ENCODE data around the gene NPDC1.
"Not testable (repeated sequence)": the region's sequence is repeated elsewhere in the genome, so short reads cannot be mapped to it uniquely, and the experiment has no call there.

Gene NPDC1

DNA sequence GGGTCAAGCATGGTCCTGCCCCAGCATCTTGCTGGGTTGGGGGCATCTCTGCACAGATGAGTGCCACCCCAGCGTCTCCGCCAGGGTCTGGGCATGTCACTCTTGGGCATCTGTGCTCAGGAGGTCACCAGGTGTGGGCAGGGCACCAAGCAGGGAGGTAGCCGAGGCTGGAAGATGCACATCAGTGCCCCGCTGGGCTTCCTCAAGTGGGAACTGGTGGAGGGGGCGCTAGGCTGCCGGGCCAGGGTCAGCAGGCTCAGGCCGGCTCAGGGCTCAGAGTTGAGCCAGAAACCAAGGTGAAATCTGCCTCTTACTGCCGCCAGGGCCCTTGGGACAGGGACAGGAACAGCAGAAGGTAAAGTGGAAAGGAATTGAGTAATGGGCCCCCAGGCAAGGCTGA is 10.0 kb downstream of the NPDC1 start:
- Histone ChIP-seq H3K27me3 (ENCODE audit: insufficient read depth, low read length) (no peaks in the 10 kb centered on the region), H3K9me3 (ENCODE audit: low read length) (no peaks in the 10 kb centered on the region), H3K4me1 (ENCODE audit: insufficient read depth, low read length) (peaks cover 7% of the 10 kb centered on the region), H3K4me3 (ENCODE audit: low read length) (no peak overlapping the region), H3K36me3 (ENCODE audit: insufficient read depth, low read length) (peaks cover 22% of the 10 kb centered on the region), H2AFZ (ENCODE audit: low read depth, low read length) (no peak overlapping the region)

DNA sequence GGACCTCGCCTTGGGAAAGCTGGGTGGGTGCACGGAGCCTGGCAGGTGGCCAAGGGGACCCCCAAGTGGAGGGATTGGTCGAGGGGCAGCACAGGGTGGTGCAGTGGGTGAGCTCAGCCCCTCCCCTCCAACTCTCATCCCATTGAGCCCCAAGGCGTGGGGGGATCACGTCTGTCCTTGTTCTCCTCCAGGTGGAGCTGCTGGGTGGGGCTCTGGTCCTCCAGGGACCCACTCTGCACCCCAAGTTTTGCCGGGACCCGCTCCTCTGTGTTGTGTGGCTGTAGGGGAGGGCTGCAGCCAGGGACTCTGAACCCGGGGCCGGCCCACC is 10.5 kb downstream of the NPDC1 start:
- H2AFZ ChIP-seq (ENCODE audit: low read depth, low read length), result no peak overlapping the region
- no peaks in the 10 kb centered on the region for H3K27me3 ChIP-seq (ENCODE audit: insufficient read depth, low read length)
- peaks cover 22% of the 10 kb centered on the region for H3K36me3 ChIP-seq (ENCODE audit: insufficient read depth, low read length)
- H3K4me1 ChIP-seq (ENCODE audit: insufficient read depth, low read length), result peaks cover 2% of the 10 kb centered on the region
- H3K4me3 ChIP-seq (ENCODE audit: low read length), result no peak overlapping the region
- no peaks in the 10 kb centered on the region for H3K9me3 ChIP-seq (ENCODE audit: low read length)

DNA sequence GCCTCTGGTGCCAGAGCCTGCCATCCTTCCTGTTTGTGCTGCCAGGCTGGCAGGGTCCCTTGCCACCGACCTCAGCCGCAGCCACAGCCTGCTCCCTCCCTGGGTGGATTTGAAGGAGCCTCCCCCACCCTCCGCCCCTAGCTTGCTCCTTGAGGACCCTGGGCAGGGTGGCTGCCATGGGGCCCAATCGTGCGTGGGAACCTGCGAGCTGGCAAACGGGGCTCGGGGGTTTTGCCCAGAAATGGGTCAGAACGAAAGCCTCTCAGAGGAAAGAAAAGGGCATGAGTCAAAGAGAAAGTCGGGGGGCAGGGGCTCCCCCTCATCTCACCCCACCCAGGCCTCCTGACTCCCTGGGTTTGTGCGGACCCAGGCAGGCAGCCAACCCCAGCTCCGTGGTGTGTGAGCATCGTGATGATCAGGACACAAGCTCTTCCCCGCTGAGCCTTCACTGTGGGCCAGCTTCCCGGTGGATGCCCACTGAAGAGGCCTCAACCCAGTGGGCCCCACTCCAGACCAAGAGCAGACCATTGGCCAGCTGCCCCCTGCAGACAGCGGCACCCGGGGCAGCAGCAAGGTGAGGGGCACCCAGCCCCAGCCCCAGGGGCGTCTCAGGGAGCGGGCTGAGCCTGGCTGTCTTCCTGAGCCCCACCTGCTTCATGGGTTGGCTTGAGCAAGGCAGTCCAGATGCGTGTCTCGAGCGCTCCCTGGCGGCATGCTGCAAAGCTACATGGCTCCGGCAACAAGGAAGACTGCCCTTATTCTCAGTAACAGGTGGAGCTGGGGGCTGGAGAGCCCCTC is 11.1 kb downstream of the NPDC1 start:
- H3K4me1 ChIP-seq (ENCODE audit: insufficient read depth, low read length), result no peaks in the 10 kb centered on the region
- no peaks in the 10 kb centered on the region for H3K9me3 ChIP-seq (ENCODE audit: low read length)

DNA sequence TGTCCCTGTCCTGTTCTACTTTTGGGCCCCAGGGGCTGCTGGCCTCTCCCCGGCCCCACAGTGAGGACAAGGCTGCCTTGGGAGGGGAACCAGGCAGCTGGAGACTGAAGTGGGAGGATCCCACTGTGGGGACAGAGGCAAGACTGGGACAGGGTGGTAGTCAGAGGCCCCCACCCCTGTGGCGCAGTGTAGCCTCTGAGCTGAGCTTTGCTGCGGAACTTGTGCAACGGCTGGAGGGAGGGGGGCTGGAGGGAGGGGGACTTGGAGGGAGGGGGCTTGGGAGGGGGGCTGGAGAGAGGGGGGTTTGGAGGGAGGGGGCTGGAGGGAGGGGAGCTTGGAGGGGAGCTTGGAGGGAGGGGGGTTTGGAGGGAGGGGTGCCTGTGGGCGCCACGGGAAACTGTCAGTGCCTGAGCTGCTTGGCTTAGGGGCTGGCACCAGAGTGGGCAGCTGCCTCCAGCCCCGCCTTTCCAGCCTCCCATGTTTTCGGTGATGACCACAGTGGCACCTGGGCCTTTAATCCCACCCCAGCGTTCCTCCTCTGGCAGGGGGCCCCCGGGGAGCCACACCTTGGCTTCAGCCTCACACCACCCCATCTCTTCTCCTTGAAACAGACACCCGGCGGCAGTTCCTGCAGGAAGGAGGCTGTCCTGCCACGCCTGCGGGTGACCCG is 11.8 kb downstream of the NPDC1 start:
- Histone ChIP-seq H3K4me3 (ENCODE audit: low read length) (no peak overlapping the region), H2AFZ (ENCODE audit: low read depth, low read length) (no peak overlapping the region), H3K27me3 (ENCODE audit: insufficient read depth, low read length) (no peaks in the 10 kb centered on the region), H3K4me1 (ENCODE audit: insufficient read depth, low read length) (no peaks in the 10 kb centered on the region), H3K9me3 (ENCODE audit: low read length) (no peaks in the 10 kb centered on the region), H3K36me3 (ENCODE audit: insufficient read depth, low read length) (peaks cover 13% of the 10 kb centered on the region)

More for the DNA sequence above, 11.1 kb downstream of the NPDC1 start:
- Histone ChIP-seq H3K27me3 (ENCODE audit: insufficient read depth, low read length) (no peaks in the 10 kb centered on the region), H3K4me3 (ENCODE audit: low read length) (no peak overlapping the region), H2AFZ (ENCODE audit: low read depth, low read length) (no peak overlapping the region), H3K36me3 (ENCODE audit: insufficient read depth, low read length) (peaks cover 20% of the 10 kb centered on the region)

DNA sequence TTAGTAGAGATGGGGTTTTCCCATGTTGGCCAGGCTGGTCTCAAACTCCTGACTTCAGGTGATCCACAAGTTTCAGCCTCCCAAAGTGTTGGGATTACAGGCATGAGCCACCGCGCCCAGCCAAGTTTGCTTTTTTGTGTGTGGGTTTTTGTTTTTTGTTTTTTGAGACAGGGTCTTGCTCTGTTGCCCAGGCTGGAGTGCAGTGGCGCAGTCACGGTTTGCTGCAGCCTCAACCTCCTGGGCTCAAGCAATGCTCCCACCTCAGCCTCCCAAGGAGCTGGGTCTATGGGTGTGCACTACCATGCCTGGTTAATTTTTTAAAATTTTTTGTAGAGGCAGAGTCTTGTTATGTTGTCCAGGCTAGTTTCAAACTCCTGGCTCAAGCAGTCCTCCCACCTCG is 12.5 kb downstream of the NPDC1 start:
- H3K4me1 ChIP-seq (ENCODE audit: insufficient read depth, low read length); H3K4me3 ChIP-seq (ENCODE audit: low read length); H3K27me3 ChIP-seq (ENCODE audit: insufficient read depth, low read length); H3K9me3 ChIP-seq (ENCODE audit: low read length); H3K36me3 ChIP-seq (ENCODE audit: insufficient read depth, low read length); H2AFZ ChIP-seq (ENCODE audit: low read depth, low read length): not testable (repeated sequence)

DNA sequence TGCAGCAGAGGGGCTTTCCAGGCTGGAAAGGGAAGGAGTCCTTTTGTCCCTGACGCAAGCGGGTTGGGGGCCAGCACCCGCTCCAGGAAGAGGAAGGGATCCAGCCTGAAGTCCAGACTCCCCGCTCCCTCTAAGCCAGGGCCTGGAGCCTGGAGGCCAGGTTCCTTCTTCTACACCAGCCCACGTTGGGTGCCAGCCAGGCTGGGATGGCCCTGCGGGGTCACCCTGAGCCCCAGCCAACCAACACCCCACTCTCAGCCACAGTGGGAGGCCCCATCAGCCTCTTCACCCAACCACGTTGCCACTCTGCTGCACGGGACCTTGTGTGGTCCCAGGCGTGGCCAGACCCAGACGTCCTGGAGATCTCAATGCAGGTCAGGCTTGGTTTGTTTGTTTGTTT is 13.1 kb downstream of the NPDC1 start:
- Histone ChIP-seq H3K9me3 (ENCODE audit: low read length) (no peaks in the 10 kb centered on the region), H3K27me3 (ENCODE audit: insufficient read depth, low read length) (no peaks in the 10 kb centered on the region), H3K36me3 (ENCODE audit: insufficient read depth, low read length) (peaks cover 6% of the 10 kb centered on the region), H3K4me3 (ENCODE audit: low read length) (no peak overlapping the region), H2AFZ (ENCODE audit: low read depth, low read length) (no peak overlapping the region), H3K4me1 (ENCODE audit: insufficient read depth, low read length) (peaks cover 2% of the 10 kb centered on the region)

DNA sequence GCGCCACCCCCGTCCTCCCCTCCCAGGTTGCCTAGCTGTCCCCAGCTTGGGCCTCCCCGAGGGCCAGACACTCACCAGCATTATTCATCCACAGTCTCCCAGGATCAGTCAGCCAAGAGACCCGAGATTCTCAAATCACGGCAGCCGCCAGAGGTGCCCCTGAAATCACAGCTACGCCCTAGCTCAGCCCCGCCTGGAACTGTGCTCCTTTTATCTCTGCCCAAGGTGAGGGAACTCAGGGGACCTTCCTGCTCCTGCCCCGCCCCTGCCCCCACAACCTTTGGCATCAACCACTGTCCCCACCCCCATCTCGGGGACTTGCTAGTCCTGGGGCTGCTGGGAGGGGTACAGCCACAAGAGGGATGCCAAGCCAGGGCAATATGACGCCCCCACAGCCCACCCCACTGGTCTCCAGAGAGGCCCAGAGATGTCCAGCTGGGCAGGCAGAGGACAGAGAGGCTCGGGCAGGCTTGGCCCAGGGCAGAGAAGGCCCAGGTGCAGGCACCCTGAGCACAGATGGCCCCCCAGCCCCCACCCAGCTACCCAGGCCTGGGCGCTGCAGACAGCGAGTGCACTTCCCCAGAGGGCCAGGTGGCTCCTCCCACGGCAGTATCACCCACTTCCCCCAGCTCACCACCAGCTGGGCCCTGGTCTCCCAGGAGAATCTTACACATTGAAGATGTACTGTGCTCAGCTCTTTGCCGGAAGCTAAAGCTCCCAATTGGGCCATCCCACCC is 13.9 kb downstream of the NPDC1 start, which contains the start of gene FUT7:
TSS of gene FUT7 (minus strand) at position 185 of the 737 bp plus-strand sequence. CDS start at position 88, 97 bp downstream.
- no peaks in the 10 kb centered on the region for H3K27me3 ChIP-seq (ENCODE audit: insufficient read depth, low read length)
- no peak within 1 kb of the TSS for H2AFZ ChIP-seq (ENCODE audit: low read depth, low read length)
- peaks cover 8% of the 10 kb centered on the region for H3K4me1 ChIP-seq (ENCODE audit: insufficient read depth, low read length)
- no peak within 1 kb of the TSS for H3K4me3 ChIP-seq (ENCODE audit: low read length)
- no peaks in the 10 kb centered on the region for H3K9me3 ChIP-seq (ENCODE audit: low read length)
- peaks cover 2% of the 10 kb centered on the region for H3K36me3 ChIP-seq (ENCODE audit: insufficient read depth, low read length)

DNA sequence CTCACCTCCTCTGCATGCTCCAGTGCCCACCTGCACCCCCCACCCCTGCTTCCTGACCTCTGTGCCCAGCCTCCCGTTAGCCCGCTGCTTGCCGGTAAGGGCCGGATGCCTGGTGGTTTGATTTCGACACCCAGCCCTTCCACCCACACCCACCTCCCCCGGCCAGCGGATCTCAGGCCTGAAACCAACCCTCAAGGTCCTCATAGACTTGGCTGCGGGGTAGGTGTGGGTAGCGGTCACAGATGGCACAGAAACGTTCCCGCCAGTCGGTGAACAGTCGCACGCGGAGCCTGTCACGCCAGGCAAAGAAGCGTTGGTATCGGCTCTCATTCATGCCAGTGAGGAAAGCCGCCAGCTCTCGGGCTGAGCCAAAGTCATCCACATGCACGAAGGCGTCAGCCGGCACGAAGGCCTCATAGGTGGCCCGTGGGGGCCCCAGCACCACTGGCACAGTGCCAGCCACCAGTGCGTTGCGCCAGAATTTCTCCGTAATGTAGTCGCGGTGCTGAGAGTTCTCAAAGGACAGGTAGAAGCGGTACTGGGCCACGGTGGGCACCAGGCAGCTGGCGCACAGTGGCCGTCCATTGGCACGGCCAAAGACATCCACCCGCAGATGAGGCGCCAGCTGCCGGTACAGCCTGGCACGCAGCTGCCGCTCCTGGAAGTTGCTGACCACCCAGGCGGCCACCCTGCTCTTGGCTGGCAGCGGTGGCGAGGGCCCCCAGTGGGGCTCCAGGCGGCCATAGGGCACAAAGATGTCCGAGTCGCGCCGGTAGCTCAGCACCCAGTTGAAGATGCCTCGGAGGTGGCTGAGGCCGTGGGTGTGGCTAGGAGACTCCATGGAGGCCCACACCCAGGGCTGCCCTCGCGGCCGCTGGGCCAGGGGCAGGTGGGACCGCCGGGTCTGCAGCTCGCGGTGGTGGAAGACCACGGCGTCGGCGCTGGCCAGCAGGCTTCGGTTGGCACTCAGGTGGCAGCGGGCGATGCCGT is 15.1 kb downstream of the NPDC1 start:
- Histone ChIP-seq H2AFZ (ENCODE audit: low read depth, low read length) (no peak overlapping the region), H3K4me3 (ENCODE audit: low read length) (no peak overlapping the region), H3K4me1 (ENCODE audit: insufficient read depth, low read length) (peaks cover 20% of the 10 kb centered on the region), H3K27me3 (ENCODE audit: insufficient read depth, low read length) (no peaks in the 10 kb centered on the region), H3K9me3 (ENCODE audit: low read length) (no peaks in the 10 kb centered on the region), H3K36me3 (ENCODE audit: insufficient read depth, low read length) (no peaks in the 10 kb centered on the region)

DNA sequence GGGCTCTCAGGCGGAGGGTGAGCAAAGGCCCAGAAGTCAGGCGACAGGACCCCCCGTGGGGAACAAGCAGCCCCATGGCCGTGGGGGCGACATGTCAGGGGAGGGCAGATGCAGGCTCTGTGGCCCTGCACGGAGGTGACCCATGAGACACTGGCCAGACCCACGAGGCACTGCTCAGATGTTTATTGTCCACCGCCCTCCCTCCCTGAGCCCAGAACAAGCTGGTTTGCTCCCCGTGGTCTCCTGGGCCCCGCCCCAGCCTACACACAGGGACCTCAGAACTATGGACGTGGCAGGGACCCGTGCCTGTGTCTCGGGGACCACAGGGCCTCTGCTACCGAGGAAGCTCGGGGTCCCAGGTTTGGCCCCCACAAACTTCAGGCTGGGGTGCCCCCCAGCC is 16.0 kb downstream of the NPDC1 start:
- H3K4me1 ChIP-seq (ENCODE audit: insufficient read depth, low read length), result peaks cover 28% of the 10 kb centered on the region
- no peaks in the 10 kb centered on the region for H3K9me3 ChIP-seq (ENCODE audit: low read length)
- no peaks in the 10 kb centered on the region for H3K36me3 ChIP-seq (ENCODE audit: insufficient read depth, low read length)
- H3K4me3 ChIP-seq (ENCODE audit: low read length), result no peak overlapping the region
- no peaks in the 10 kb centered on the region for H3K27me3 ChIP-seq (ENCODE audit: insufficient read depth, low read length)
- no peak overlapping the region for H2AFZ ChIP-seq (ENCODE audit: low read depth, low read length)

DNA sequence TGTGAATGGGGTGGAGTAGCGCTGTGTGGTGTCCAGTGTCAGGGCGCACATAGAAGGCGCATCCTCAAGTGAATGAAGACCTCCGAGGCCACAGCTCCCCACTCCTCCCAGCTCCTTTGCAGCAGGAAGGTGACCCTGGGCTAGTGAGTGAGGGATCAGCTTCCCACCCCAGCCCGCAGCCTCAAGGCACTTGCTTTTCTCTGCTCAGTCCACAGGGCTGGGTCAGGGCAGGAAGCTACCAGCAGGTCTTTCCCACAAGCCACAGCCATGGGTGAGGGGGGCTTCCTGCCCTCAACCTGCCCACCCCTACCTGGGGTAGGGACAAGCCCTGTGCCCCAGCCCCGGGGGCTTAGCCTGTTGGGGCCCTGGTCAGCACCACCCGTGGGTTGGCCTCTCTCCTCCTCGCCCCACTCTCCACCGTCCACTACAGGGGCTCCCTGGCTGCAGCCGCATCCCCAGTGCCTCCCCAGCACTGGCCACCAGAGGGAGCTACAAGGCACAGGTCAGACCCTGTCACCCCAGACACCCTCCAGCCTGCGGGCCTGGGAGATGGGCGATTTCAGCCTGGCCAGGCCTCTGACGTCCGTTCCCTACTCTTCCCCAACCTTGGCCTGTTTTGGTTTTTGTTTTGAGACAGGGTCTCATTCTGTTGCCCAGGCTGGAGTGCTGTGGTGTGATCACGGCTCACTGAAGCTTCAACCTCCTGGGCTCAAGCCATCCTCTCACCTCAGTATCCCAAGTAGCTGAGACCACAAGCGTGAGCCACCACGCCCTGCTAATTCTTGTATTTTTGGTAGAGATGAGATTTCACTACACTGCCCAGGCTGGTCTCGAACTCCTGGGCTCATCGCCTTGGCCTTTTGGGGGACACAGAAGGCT is 16.7 kb downstream of the NPDC1 start:
- peak overlapping the region; percentile 57 for H3K4me3 ChIP-seq (ENCODE audit: low read length)
- H3K36me3 ChIP-seq (ENCODE audit: insufficient read depth, low read length), result no peaks in the 10 kb centered on the region
- no peak overlapping the region for H2AFZ ChIP-seq (ENCODE audit: low read depth, low read length)
- H3K4me1 ChIP-seq (ENCODE audit: insufficient read depth, low read length), result peaks cover 30% of the 10 kb centered on the region
- no peaks in the 10 kb centered on the region for H3K27me3 ChIP-seq (ENCODE audit: insufficient read depth, low read length)
- no peaks in the 10 kb centered on the region for H3K9me3 ChIP-seq (ENCODE audit: low read length)

DNA sequence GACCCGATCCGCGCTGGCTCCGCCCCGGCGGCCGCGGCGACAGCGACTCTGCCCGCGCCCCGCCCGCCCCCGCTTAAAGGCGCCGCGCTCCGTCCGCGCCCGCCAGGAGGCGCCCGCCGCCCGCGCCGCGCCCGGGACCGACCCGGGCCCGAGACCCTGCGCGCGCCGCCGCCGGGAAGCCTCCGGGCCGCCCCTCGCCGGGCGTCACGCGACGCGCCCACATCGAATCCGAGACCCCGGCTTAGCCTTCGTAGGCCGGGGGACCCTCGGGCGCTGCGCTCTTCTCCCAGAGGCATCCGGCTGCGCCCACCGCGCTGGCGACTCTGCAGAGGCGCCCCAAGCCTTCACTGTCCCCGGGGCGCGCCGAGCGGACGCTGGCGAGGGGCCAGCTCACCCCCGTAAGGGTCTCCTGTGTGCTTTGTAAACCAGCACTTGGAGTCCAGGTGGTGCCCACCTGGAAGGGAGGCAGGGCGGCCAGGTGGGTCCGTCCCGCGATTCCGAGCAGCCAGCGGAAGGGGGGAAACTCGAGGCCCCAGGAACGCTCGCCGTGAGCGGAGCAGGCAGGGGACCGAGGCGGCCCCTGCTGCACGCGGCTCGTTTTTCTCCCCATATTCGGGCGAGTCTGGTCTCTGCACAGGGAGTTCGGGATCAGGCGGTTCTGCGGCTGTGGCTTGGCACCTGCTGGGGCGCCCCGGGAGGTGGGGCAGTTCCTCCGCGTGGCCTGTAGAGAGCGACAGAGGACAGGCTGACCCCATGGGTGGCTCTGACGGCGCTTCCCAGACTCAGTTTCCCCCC is 17.5 kb downstream of the NPDC1 start:
- no peaks in the 10 kb centered on the region for H3K27me3 ChIP-seq (ENCODE audit: insufficient read depth, low read length)
- H2AFZ ChIP-seq (ENCODE audit: low read depth, low read length), result peak overlapping the region; percentile 89
- peaks cover 33% of the 10 kb centered on the region for H3K4me1 ChIP-seq (ENCODE audit: insufficient read depth, low read length)
- peak overlapping the region; percentile 57 for H3K4me3 ChIP-seq (ENCODE audit: low read length)
- no peaks in the 10 kb centered on the region for H3K9me3 ChIP-seq (ENCODE audit: low read length)
- no peaks in the 10 kb centered on the region for H3K36me3 ChIP-seq (ENCODE audit: insufficient read depth, low read length)

All from neuron (in vitro differentiated cells).